Measurements from ENCODE around the gene CST4. TPM values are rescaled to one million over a fixed set of nuclear protein-coding genes. Genes with fewer than 3 reads are reported as not detected.
"Not testable (repeated sequence)": the region's sequence is repeated elsewhere in the genome, so short reads cannot be mapped to it uniquely, and the experiment has no call there.

CST4 gene
- total RNA-seq, 1 donor from 2014 or later, result not detected

DNA sequence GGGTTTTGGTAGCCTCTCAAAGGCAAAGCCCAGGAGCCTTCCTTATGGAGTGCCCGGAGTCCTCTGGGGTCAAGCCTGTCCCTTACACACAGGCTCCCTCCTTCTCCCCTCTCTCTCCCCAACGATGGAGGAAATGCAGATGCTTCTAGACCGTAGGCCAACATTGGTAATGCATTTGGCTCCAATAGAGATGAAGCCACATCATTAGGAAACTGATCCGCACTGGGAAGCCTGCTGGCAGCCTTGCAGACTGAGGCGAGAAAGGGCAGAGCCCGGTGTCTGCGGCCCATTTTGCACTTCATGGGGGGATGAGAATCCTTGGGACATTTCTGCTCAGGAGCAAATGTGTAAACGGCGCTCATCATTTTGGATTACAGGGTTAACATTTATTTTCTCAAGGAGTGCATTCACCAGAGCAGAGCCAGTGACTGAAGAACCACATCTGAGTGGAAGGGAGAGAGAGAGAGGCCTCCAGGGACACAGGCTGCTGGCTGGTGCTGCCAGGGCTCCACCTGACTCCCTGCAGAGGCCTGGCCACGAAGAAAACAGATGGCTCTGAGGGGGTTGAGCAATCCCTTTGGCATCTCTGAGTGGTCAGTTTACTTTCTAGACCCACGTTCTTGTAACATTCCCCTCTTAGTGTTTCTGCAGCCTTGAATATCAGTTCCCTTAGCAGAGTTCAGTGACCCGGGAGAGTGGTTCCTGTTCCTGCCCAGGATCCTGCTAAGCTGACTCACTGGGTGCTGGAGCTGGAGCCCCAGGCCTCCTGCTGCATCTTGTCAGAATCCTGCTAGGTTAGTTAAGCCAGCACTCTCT lies 46.7 kb downstream of the CST4 start:
- DNase-seq (ENCODE audit: low read depth in 2 of 2), result peak in 1 of 2 donors; percentile 48

DNA sequence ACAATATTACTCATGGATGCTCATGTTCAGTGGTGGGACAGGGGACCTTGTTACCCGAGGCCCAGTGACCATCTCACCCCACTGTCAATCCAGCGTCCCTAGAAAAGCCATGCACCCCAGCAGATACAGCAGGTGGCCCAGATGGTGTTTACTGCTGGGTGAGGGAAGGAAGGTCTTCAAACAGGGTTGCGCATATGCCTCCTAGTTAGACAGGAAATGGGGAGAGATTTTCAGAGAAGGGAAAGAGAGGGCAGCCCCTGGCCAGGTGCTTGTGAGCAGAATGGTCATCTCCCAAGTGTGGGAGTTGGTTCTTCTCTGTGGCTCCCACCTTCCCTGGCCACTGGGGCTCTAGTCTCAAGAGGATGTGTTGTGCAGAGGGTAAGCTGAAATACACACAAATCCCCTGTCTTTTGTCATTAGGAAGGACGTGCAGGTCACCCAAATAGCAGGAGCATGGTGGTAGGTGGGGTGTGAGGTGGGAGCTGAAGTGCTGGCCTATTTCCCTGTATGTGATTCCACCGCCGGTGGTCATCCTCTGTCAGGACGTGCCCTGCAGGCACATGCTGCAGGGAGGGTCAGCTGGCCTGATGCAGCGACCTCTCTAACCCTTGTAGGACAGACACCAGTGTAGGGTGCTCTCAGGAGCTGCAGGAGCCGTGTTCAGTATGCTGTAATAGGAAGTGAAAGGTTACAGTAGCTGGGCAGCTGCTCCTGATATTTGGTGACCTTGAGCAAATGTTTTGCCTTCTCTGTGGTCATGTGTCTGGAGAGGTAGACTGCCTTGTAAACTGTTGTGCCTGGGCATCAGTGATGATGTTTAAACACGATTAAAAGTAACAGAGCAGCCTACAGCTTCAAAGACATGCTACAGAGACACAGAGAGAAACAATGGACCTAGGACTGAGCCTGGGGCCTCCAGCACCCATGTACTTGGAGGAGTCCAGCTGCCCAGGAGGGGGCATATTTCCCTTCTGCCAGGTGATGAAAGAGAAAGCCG lies 47.9 kb downstream of the CST4 start:
- DNase-seq (ENCODE audit: low read depth in 2 of 2), result no peak

DNA sequence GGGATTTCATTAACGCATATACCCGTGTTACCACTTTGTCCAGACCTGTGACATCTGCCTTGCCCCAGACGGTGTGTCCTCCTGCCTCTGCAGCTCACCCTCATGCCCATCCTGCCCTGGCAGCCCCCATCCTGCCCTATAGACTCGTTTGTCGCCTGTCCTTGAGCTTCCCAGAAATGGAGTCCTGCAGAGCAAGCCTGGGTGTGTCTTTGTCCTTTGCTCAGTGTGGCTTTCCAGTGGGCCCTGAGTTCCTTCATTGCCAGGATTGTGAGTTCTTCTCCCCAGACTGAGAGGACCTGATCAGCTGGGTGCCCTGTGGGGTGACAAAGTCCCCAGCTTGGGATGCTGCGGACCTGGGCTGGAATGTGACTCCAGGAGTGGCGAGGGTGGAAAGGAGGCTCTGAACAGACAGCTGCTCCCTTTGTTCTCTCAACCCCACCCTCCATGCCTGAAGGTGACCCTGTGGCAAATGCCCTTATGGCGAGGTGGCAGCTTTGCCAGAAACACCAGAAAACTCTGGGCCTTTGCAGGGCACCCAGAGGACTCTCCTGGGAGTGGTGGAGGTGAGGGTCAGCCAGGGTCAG lies 48.7 kb downstream of the CST4 start:
- no peak for DNase-seq (ENCODE audit: low read depth in 2 of 2)

DNA sequence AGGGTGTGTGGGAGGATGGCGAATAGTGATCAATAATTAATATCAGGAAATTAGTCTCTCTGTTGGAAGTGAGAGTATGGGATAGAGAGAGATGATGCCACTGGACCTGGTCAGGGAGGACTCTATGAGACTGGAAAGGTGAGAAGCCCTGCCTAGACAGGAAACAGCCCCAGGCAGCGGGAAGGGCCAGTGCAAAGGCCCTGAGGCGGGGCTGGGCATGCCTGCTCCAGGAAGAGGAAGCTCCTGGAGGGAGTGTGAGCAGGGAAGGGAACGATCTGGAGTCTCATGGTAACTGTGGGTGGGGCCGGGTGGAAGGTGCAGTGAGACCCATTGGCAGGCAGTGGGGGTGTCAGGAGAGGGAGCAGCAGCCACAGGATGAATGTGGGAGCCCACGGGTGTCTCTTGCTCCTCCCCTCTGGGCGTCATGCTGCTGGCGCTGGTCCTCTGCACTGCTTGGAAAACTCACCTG lies 49.3 kb downstream of the CST4 start:
- no peak for DNase-seq (ENCODE audit: low read depth in 2 of 2)

DNA sequence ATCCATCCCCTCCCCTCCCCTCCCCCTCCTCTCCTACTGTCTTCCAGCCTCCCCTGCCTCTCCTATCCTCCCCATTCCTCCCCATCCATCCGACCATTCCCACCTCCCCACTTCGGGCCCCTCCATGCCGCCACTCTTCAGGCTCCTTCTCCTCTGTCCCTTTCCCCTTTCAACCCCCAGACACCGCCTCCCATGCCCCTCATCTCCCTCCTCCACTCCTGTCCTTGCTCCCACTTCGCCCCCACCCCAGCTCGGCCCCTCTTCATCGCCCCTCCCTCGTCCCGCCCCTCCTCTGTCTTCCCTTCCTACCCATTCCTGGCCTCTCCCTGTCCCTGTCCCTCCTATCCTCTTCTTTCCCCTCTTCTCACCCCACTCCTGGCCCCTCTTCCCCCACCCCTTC lies 50.5 kb downstream of the CST4 start:
- DNase-seq (ENCODE audit: low read depth in 2 of 2), result no peak

DNA sequence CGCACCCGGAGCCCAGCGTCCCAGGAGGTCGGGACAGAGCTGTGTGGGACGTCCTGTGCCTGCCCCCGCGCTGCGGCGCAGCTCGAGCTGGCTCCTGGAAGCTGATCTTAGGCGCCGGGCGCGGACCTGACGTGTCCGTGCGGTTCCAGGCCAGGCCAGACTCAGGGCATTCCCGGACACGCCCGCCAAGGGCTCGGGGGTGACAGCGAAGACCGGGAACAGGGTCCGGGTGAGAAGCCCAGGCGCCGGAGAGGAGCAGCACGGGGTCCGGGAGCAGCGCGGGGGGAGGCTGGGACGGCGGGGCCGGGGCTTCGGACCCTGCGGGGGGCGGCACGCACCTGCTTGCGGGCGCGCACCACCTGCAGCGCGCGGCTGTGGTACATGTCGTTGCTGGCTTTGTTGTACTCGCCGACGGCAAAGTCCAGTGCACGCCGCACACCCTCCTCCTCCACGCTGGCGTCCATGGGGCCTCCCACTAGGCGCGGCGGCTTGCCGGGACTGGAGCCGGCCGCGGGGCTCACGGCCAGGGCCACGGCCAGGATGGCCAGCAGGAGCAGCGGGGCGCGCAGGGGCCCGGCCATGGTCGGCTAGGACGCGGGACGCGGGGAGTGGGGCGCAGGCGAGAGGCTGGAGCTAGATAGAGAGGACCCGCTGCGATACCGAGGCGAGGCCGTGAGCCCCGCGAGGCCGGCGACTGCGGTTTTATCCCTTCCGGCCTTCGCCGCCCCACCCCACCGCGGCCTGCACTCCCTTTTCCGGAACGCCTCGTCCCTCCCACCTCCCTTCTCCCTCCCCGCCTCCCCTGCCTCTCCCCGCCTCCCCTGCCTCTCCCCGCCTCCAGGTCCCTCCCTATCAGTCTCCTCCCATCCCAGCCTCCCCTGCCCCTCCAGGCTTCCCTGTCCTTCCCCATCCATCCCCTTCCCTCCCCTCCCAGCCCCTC lies 51.3 kb downstream of the CST4 start, which contains the start of gene CST3:
CST3 (minus strand) TSS at position 674 of the 940 bp plus-strand sequence; CDS start at position 581, 93 bp downstream.
- peak; percentile 69 to 88 for DNase-seq (ENCODE audit: low read depth in 2 of 2)

DNA sequence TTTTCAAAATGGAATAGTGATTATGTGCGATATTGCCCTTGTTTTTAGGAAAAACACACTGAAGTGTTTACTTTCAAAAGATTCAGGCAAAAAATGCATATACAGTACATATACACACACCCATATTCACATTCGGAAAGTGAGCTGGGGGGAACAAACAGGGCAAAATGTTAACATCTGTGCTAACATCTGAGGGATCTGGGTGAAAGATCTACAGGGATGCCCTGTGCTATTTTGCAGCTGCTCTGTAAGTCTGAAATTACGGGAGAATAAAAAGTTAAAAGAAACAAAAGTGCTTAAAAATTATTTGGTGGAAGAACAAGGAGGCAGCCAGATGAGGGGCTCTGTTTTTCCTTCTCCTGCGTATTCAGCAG lies 51.9 kb downstream of the CST4 start:
- DNase-seq (ENCODE audit: low read depth in 2 of 2), result no peak

DNA sequence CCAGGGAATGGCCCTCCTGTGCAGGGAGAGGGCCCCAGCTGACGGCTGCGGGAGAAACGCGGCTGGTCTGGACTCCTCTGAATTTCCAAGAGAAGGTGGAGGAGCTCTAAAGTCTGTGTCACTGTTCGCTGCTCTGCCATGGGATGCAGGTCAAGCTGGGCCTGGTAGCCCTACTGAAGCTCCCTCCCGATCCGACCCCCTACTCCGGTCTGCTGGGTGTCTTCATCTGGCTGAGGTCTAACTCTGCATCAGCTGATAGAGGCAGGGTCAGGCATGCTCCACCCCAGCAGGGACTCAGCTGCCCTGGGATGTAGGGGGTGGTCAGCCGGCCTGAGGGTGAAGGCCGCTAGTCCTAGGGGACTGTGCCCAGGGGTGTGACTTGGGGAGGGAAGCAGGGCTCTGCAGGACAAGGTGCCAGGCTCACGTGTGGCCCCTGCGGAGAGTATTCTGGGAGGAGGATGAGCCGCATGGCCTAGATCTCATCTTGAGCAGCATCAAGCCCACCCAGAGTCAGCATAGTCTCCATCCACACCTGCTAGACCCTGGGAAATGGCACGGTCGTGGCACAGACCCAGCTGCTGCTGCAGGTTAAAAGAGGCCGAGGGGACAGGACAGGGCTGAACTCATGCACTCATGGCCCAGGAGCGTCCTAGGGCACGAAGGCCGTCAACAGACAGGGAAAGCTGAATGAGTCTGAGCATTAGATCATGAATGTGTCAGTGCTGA lies 52.5 kb downstream of the CST4 start:
- no peak for DNase-seq (ENCODE audit: low read depth in 2 of 2)

DNA sequence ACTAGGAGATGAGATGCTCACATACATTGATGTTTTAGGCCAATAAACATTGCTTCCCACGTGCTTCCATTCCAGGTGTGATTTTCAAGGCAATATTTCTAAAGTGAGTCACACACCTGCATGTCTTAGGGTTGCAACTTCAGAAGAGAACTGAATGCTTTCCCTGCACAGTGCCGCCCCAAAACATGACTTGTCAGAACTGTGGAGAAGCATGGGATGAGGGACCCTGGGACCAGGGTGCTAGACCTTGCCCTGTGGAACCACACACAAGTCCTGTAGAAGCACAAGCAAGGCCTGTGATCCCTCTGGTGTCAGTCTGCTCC lies 53.1 kb downstream of the CST4 start:
- not testable (repeated sequence) for DNase-seq (ENCODE audit: low read depth in 2 of 2)

Other genes starting within 250 kb of the CST4 start
- not detected in 2 replicates for gene CSTL1, start 249.4 kb downstream of the CST4 start, total RNA-seq
- not detected in 2 replicates for gene CST11, start 236.2 kb downstream of the CST4 start, total RNA-seq
- not detected in 2 replicates for gene CST8, start 197.9 kb downstream of the CST4 start, total RNA-seq
- gene CST9L, start 120.6 kb downstream of the CST4 start, total RNA-seq, result not detected in 2 replicates
- gene CST9, start 83.1 kb downstream of the CST4 start, total RNA-seq, result under 0.01 TPM in 1 of 2 replicates, not detected in the other
- gene CST3, start 51.1 kb downstream of the CST4 start, total RNA-seq, result 112 and 193 TPM in 2 replicates
- not detected in 2 replicates for gene CST1, start 61.9 kb upstream of the CST4 start, total RNA-seq
- gene CST2, start 137.7 kb upstream of the CST4 start, total RNA-seq, result not detected in 2 replicates
- gene CST5, start 190.7 kb upstream of the CST4 start, total RNA-seq, result not detected in 2 replicates

All from dermis microvascular lymphatic vessel endothelial cell (primary cell).